HFFc6 (cell line): ENCODE measurements around the gene KAT8. TPM values are rescaled to one million over a fixed set of nuclear protein-coding genes. Genes with fewer than 3 reads are reported as not detected.

ENCODE experiments used
- DNase-seq: peaks from one replicate; pipeline ENCODE4 v3.0.0-alpha.2; 2018
- H3K27ac Mint-ChIP-seq: 2 replicates; pipeline ENCODE4 v1.8.0; 2020; ENCODE audit warnings: mild to moderate bottlenecking, mixed read lengths
- H3K27me3 Mint-ChIP-seq: 2 replicates; pipeline ENCODE4 v1.8.0; 2021; ENCODE audit warnings: mild to moderate bottlenecking, moderate library complexity, mixed read lengths; ENCODE audit not compliant: insufficient read depth
- H3K36me3 Mint-ChIP-seq: 2 replicates; pipeline ENCODE4 v1.8.0; 2021; ENCODE audit warnings: low read depth, mixed read lengths
- H3K4me1 Mint-ChIP-seq: 2 replicates; pipeline ENCODE4 v1.8.0; 2020; ENCODE audit warnings: low read depth, mixed read lengths
- H3K4me3 Mint-ChIP-seq: 2 replicates; pipeline ENCODE4 v1.8.0; 2020; ENCODE audit warnings: mild to moderate bottlenecking, moderate library complexity, mixed read lengths
- H3K9me3 Mint-ChIP-seq: 2 replicates; pipeline ENCODE4 v1.8.0; 2020; ENCODE audit warnings: mild to moderate bottlenecking, mixed read lengths
- total RNA-seq, 6 experiments: library from RNA; stranded (reverse); fragmentation: NEBNext Ultra II Directional; extraction: Animal tissue kit (Norgen Biotek cat#: 25700); gene quantifications; 2 replicates in 1 of 6; 3 replicates in 5 of 6; pipeline ENCODE4 v1.2.3, GENCODE V29; 2021
- TF ChIP-seq, protein P1 (sequence below): fragments of 200-600 bp; sonication (generic); IDR thresholded peaks from 2 replicates; pipeline ENCODE4 v1.5.0; 2021; ENCODE audit warnings: antibody characterized with exemption, mild to moderate bottlenecking

Gene KAT8
- total RNA-seq, 6 experiments from 2014 or later: 28.1 to 31.8 (median 29.6) TPM

DNA sequence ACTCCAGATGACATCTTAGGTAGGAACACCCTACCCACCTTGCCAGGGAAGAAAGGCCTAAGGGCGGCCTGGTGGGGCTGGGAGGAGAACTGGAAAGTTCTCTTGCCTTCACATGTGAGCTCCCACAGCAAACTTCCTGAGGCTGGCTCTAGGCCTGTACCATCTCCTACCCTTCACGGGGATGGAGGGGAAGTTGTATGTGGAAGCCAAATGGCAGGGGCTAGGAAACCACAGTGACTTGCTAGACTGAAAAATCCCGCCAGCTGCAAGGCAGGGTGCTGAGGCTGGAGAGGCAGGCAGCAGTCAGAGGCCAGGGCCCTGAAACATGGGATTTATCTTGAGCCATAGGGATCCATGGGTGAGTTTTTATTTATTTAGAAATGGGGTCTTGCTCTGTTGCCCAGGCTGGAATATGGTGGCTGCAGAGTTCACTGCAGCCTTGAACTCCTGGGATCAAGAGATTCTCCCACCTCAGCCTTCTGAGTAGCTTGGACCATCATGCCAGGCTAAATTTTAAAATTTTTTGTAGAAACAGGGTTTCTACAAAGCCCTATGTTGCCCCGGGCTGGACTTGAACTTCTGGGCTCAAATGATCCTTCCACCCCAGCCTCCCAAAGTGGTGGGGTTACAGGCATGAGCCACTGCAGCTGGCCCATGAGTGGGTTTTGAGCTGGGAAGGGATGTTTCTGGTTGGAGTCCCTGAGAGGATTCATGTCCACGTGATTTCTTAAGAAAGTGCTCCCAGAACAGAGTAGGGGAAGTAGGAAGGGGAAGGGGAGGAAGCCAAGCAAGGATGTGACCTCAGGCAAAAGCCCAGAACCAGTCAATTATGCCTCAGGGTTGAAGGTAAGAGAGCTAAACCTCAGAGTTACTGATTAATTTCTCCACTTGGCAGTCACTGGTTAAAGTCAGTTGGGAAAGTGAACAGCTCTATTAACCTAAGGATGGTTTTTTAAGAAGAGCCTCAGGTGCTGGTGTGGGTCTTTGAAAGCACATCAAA is 4.0 kb upstream of the KAT8 start:
- Mint-ChIP-seq H3K9me3 (no peaks in the 10 kb centered on the region), H3K4me1 (peaks cover 9% of the 10 kb centered on the region), H3K27me3 (peaks cover 6% of the 10 kb centered on the region), H3K4me3 (no peak overlapping the region), H3K36me3 (peaks cover 19% of the 10 kb centered on the region), H3K27ac (no peak overlapping the region)
- no peak for DNase-seq
- TF ChIP-seq, protein P1, sequence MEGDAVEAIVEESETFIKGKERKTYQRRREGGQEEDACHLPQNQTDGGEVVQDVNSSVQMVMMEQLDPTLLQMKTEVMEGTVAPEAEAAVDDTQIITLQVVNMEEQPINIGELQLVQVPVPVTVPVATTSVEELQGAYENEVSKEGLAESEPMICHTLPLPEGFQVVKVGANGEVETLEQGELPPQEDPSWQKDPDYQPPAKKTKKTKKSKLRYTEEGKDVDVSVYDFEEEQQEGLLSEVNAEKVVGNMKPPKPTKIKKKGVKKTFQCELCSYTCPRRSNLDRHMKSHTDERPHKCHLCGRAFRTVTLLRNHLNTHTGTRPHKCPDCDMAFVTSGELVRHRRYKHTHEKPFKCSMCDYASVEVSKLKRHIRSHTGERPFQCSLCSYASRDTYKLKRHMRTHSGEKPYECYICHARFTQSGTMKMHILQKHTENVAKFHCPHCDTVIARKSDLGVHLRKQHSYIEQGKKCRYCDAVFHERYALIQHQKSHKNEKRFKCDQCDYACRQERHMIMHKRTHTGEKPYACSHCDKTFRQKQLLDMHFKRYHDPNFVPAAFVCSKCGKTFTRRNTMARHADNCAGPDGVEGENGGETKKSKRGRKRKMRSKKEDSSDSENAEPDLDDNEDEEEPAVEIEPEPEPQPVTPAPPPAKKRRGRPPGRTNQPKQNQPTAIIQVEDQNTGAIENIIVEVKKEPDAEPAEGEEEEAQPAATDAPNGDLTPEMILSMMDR: no peak

DNA sequence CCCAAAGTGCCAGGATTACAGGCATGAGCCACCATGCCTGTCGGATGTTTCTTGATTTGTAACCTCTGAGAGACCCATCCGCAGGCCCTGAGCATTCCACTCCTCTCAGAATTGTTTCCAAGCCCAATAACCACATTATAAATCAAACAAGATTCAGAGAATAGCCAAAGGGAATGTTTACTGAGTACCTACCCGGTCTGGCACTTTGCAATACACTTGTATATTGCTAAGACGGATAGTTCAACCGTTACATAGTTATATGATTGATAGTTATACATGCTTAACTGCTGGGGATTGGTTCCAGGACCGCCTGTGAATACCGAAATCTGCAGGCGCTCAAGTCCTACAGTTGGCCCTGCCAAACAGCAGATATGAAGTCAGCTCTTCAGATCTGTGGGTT is 3.0 kb upstream of the KAT8 start:
- Mint-ChIP-seq H3K27ac (no peak overlapping the region), H3K36me3 (peaks cover 18% of the 10 kb centered on the region), H3K27me3 (peaks cover 6% of the 10 kb centered on the region), H3K4me1 (peaks cover 16% of the 10 kb centered on the region), H3K4me3 (no peak overlapping the region), H3K9me3 (no peaks in the 10 kb centered on the region)
- no peak for DNase-seq
- TF ChIP-seq, protein P1: no peak

DNA sequence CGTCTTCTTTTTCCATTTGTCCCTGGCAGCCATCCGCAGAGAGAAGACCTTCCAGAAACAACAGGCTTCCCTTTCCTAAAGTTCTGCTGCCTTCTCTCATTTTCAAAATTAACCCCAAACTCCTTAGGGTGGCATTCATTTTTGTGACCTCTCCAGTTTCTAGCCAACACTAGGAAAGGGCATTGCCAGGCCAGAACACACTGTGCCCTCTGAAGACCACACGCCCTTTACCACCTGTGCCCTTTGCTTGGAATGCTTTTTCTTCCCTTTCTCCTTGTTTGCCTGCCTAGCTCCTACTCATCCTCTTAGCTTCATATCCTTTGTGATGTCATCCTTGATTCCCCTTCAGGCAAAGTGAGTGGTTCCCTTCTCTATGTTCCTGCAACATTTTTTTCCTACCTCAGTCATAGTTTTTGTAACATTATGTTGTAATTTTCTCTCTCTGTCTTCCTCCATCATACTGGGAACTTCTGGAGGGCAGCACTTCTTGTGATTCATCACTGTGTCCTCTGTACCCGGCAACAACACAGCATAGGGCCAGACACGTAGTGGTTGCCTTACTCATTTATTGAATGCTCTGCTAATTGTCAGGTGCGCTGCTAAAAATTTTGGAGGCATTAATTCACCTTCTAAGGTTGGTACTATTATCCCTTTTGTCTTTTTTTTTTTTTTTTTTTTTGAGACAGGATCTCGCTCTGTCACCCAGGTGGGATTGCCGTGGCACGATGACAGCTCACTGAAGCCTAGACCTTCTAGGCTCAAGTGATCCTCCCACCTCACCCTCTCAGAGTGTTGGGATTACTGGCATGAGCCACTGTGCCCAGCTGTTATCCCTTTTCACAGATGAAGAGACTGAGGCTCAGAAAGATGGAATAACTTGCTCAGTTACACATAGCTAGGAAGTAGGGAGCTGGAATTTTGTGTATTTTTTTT is 1.0 kb downstream of the KAT8 start:
- Mint-ChIP-seq H3K4me3 (peak overlapping the region; percentile 91), H3K36me3 (peaks cover 12% of the 10 kb centered on the region), H3K4me1 (peaks cover 14% of the 10 kb centered on the region), H3K27me3 (peaks cover 6% of the 10 kb centered on the region), H3K9me3 (no peaks in the 10 kb centered on the region), H3K27ac (peak overlapping the region; percentile 99)
- TF ChIP-seq, protein P1: no peak
- peak; percentile 93 for DNase-seq

DNA sequence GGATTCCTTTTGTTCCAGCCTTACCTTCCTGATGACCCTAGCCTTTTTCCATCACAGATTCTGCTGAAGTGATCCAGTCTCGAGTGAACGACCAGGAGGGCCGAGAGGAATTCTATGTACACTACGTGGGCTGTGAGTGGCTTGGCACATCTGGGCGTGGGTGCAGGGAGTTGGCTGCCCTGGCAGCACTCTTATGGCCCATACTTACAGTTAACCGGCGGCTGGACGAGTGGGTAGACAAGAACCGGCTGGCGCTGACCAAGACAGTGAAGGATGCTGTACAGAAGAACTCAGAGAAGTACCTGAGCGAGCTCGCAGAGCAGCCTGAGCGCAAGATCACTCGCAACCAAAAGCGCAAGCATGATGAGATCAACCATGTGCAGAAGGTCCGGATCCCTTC is 2.7 kb downstream of the KAT8 start:
- Mint-ChIP-seq H3K4me1 (peaks cover 14% of the 10 kb centered on the region), H3K4me3 (no peak overlapping the region), H3K36me3 (peaks cover 7% of the 10 kb centered on the region), H3K9me3 (no peaks in the 10 kb centered on the region), H3K27me3 (peaks cover 6% of the 10 kb centered on the region), H3K27ac (no peak overlapping the region)
- TF ChIP-seq, protein P1: no peak
- no peak for DNase-seq

DNA sequence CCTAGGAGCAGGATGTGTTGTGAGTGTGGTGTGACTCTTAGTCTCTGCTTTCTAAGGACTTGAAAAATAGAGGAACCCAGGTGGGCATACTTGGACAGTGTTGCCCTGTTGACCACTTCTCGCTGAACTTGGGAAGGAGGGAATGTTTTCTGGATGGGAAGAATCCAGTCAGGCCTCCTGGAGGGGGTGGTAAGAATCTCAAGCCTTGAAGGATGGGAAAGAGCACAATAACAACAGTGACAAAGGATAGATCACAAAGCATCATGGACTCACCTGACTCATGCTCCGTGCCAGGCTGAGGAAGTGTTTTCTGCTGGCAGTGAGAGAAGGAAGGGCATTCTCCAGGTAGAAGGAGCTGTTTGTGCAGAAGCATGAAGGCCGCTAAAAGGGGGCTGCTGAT is 8.4 kb downstream of the KAT8 start:
- Mint-ChIP-seq H3K4me1 (no peaks in the 10 kb centered on the region), H3K27ac (no peak overlapping the region), H3K4me3 (no peak overlapping the region), H3K36me3 (peaks cover 7% of the 10 kb centered on the region; the same call in 1 of the 2 replicates), H3K27me3 (peaks cover 4% of the 10 kb centered on the region; the same call in 1 of the 2 replicates), H3K9me3 (no peaks in the 10 kb centered on the region)
- DNase-seq: no peak
- TF ChIP-seq, protein P1: no peak
